Vagina (tissue), 2 donors: ENCODE results near the gene ILK. TPM values are rescaled to one million over a fixed set of nuclear protein-coding genes. Genes with fewer than 3 reads are reported as not detected.

ENCODE experiments used
- DNase-seq, 2 donors: peaks; one replicate each; pipeline ENCODE4 v3.0.0-alpha.2; 2017; ENCODE audit errors: extremely low spot score in 2 of 2
- H3K27ac ChIP-seq: fragments of 200-600 bp; sonication (generic); one replicate; pipeline ENCODE4 v1.5.1; 2019
- H3K27me3 ChIP-seq: fragments of 200-600 bp; sonication (generic); one replicate; pipeline ENCODE4 v1.5.1; 2019
- H3K36me3 ChIP-seq, 2 donors: fragments of 200-600 bp; sonication (generic); one replicate each; pipeline ENCODE4 v1.5.1; 2017 to 2019
- H3K4me1 ChIP-seq: fragments of 200-600 bp; sonication (generic); one replicate; pipeline ENCODE4 v1.5.1; 2019
- H3K4me3 ChIP-seq, 2 donors: fragments of 200-600 bp; sonication (generic); 1 replicate in 1 of 2; 2 replicates in 1 of 2; pipeline ENCODE4 v1.5.1; 2016 to 2019
- H3K9me3 ChIP-seq: fragments of 200-600 bp; sonication (generic); one replicate; pipeline ENCODE4 v1.5.1; 2019
- CTCF ChIP-seq, 3 experiments: fragments of 450-650 bp in 2 of 3; fragments of 200-600 bp in 1 of 3; sonication (generic) in 1 of 3; IDR thresholded peaks; one replicate each; pipeline ENCODE4 v1.5.1; 2017 to 2019; ENCODE audit warnings: antibody characterized with exemption in 3 of 3, mild to moderate bottlenecking in 2 of 3, moderate library complexity in 2 of 3
- POLR2A ChIP-seq, 2 donors: fragments of 450-650 bp; IDR thresholded peaks; one replicate each; pipeline ENCODE4 v1.6.1; 2017; ENCODE audit warnings: antibody characterized with exemption in 2 of 2, mild to moderate bottlenecking in 2 of 2, moderate library complexity in 2 of 2
- POLR2AphosphoS5 ChIP-seq, 2 donors: sonication (generic); formaldehyde crosslinking; IDR thresholded peaks; one replicate each; pipeline ENCODE4 v1.9.0; 2017; ENCODE audit warnings: antibody characterized with exemption in 2 of 2, mild to moderate bottlenecking in 2 of 2, low read depth in 1 of 2; ENCODE audit not compliant: insufficient read depth in 1 of 2
- intact Hi-C: fragments of 100-400 bp; cut with DNase I; formaldehyde crosslinking; loops from one replicate; pipeline ENCODE4 v1.15.1; 2023
- total RNA-seq: library from RNA; depleted of rRNA; stranded (reverse); fragments of >200 nt; gene quantifications from one replicate; pipeline ENCODE4 v1.2.3, GENCODE V29; 2016

Gene ILK
- total RNA-seq, 1 donor from 2014 or later, result 149 TPM

GRCh38 chr11:6613496-6613895 is 9.9 kb downstream of the ILK start:
- Histone ChIP-seq H3K4me1 (peaks cover 35% of the 10 kb centered on the region), H3K9me3 (no peaks in the 10 kb centered on the region), H3K27ac (peak overlapping the region; percentile 95), H3K36me3 (peaks cover 0 to 29% of the 10 kb centered on the region in 2 donors), H3K4me3 (peak overlapping the region in 1 of 2 donors; percentile 86), H3K27me3 (no peaks in the 10 kb centered on the region)
- no peak for DNase-seq
- TF ChIP-seq POLR2A (IDR thresholded peaks at IDR 0.05) (no peak), CTCF (IDR thresholded peaks at IDR 0.05) (no peak), POLR2AphosphoS5 (IDR thresholded peaks at IDR 0.05; ENCODE audit: insufficient read depth in 1 of 2, low read depth in 1 of 2) (no peak)
- intact Hi-C loops, result no loop called here

- no peak for TF ChIP-seq POLR2AphosphoS5 (IDR thresholded peaks at IDR 0.05; ENCODE audit: insufficient read depth in 1 of 2, low read depth in 1 of 2)
- no peak for TF ChIP-seq POLR2A (IDR thresholded peaks at IDR 0.05)
- TF ChIP-seq CTCF (IDR thresholded peaks at IDR 0.05), result no peak
- Histone ChIP-seq H3K27ac (no peak overlapping the region), H3K4me1 (peaks cover 35% of the 10 kb centered on the region), H3K27me3 (no peaks in the 10 kb centered on the region), H3K9me3 (no peaks in the 10 kb centered on the region), H3K4me3 (no peak overlapping the region), H3K36me3 (peaks cover 0 to 19% of the 10 kb centered on the region in 2 donors)
- intact Hi-C loops, result no loop called here
- no peak for DNase-seq
These were observed 10.9 kb downstream of the ILK start for GRCh38 chr11:6614446-6614845.

GRCh38 chr11:6615046-6615445 is 11.5 kb downstream of the ILK start:
- peaks cover 40% of the 10 kb centered on the region for H3K4me1 ChIP-seq
- intact Hi-C loops, result no loop called here
- no peaks in the 10 kb centered on the region for H3K9me3 ChIP-seq
- DNase-seq, result no peak
- H3K27me3 ChIP-seq, result no peaks in the 10 kb centered on the region
- H3K36me3 ChIP-seq, result peaks cover 0 to 13% of the 10 kb centered on the region in 2 donors
- H3K27ac ChIP-seq, result no peak overlapping the region
- TF ChIP-seq POLR2A (IDR thresholded peaks at IDR 0.05) (no peak), POLR2AphosphoS5 (IDR thresholded peaks at IDR 0.05; ENCODE audit: insufficient read depth in 1 of 2, low read depth in 1 of 2) (no peak), CTCF (IDR thresholded peaks at IDR 0.05) (no peak)
- no peak overlapping the region for H3K4me3 ChIP-seq

- peaks cover 0 to 6% of the 10 kb centered on the region in 2 donors for H3K36me3 ChIP-seq
- intact Hi-C loops, result no loop called here
- H3K27me3 ChIP-seq, result no peaks in the 10 kb centered on the region
- TF ChIP-seq POLR2AphosphoS5 (IDR thresholded peaks at IDR 0.05; ENCODE audit: insufficient read depth in 1 of 2, low read depth in 1 of 2) (no peak), CTCF (IDR thresholded peaks at IDR 0.05) (no peak), POLR2A (IDR thresholded peaks at IDR 0.05) (no peak)
- peaks cover 32% of the 10 kb centered on the region for H3K4me1 ChIP-seq
- DNase-seq, result no peak
- no peaks in the 10 kb centered on the region for H3K9me3 ChIP-seq
- no peak overlapping the region for H3K4me3 ChIP-seq
- no peak overlapping the region for H3K27ac ChIP-seq
These were observed 12.5 kb downstream of the ILK start for GRCh38 chr11:6615882-6616585.

GRCh38 chr11:6616596-6617250 is 13.1 kb downstream of the ILK start:
- Histone ChIP-seq H3K4me3 (no peak overlapping the region), H3K36me3 (peaks cover 0 to 6% of the 10 kb centered on the region in 2 donors), H3K9me3 (no peaks in the 10 kb centered on the region), H3K27me3 (no peaks in the 10 kb centered on the region), H3K4me1 (peaks cover 26% of the 10 kb centered on the region), H3K27ac (peak overlapping the region; percentile 99)
- TF ChIP-seq CTCF (IDR thresholded peaks at IDR 0.05) (no peak), POLR2A (IDR thresholded peaks at IDR 0.05) (no peak), POLR2AphosphoS5 (IDR thresholded peaks at IDR 0.05; ENCODE audit: insufficient read depth in 1 of 2, low read depth in 1 of 2) (no peak)
- DNase-seq, result no peak
- intact Hi-C loops, result no loop called here
